H1 (cell line): ENCODE data around the gene NFKB1. TPM values are rescaled to one million over a fixed set of nuclear protein-coding genes. Genes with fewer than 3 reads are reported as not detected.

Experiments
- CTCF ChIA-PET: fragments of 300-600 bp; sonication (Branson Sonifier 250); formaldehyde crosslinking; loops from one replicate; lab custom pipeline; 2021; ENCODE audit not compliant: partially characterized antibody; lab: Charles Lee
- POLR2A ChIA-PET: fragments of 300-600 bp; sonication (Branson Sonifier 250); formaldehyde crosslinking; loops from one replicate; lab custom pipeline; 2021; ENCODE audit warnings: inconsistent platforms; ENCODE audit not compliant: partially characterized antibody; lab: Charles Lee
- DNase-seq, 2 experiments: peaks; one replicate each; pipeline versions ENCODE4 v3.0.0 to v3.0.0-alpha.2; 2010 to 2022; ENCODE audit warnings: low spot score in 2 of 2, low read depth in 1 of 2, mixed read lengths in 1 of 2
- FAIRE-seq: peaks from 2 replicates; lab custom pipeline; 2011; peaks lifted over from hg19 to GRCh38; lab: Jason Lieb, UNC
- H2AFZ ChIP-seq: 2 replicates; pipeline ENCODE4 v1.8.1; 2012; ENCODE audit warnings: low read length, inconsistent platforms
- H2AK5ac ChIP-seq: 2 replicates; pipeline ENCODE4 v1.6.1; 2013; ENCODE audit warnings: low read depth, low read length
- H2BK120ac ChIP-seq: replicated peaks from 2 replicates; pipeline ENCODE3; 2013; ENCODE audit warnings: low read depth, low read length, inconsistent platforms
- H2BK12ac ChIP-seq: 2 replicates; pipeline ENCODE4 v1.6.1; 2013; ENCODE audit warnings: low read depth, low read length
- H2BK15ac ChIP-seq: 2 replicates; pipeline ENCODE4 v1.6.1; 2013; ENCODE audit warnings: low read length
- H2BK20ac ChIP-seq: 2 replicates; pipeline ENCODE4 v1.6.1; 2013; ENCODE audit warnings: low read length
- H2BK5ac ChIP-seq: 2 replicates; pipeline ENCODE4 v1.6.1; 2013; ENCODE audit warnings: low read depth, low read length
- H3K14ac ChIP-seq: 2 replicates; pipeline ENCODE4 v1.6.1; 2013; ENCODE audit warnings: inconsistent platforms; ENCODE audit not compliant: insufficient read length
- H3K18ac ChIP-seq: 2 replicates; pipeline ENCODE4 v1.6.1; 2013; ENCODE audit warnings: low read length; ENCODE audit errors: extremely low read depth
- H3K23ac ChIP-seq: 2 replicates; pipeline ENCODE4 v1.6.1; 2013; ENCODE audit warnings: inconsistent platforms; ENCODE audit not compliant: insufficient read length
- H3K23me2 ChIP-seq: 2 replicates; pipeline ENCODE4 v1.6.1; 2013; ENCODE audit warnings: low read depth, low read length
- H3K27ac ChIP-seq: 2 replicates; pipeline ENCODE4 v1.6.1; 2011; ENCODE audit warnings: low read depth, low read length, inconsistent platforms
- H3K27me3 ChIP-seq, 4 experiments: replicated peaks in 1 of 4; 1 replicate in 1 of 4; 2 replicates in 3 of 4; pipeline versions ENCODE4 v1.6.1 to v1.8.1; 2011 to 2013; ENCODE audit warnings: low read length in 3 of 4, mild to moderate bottlenecking in 3 of 4, inconsistent platforms in 2 of 4, mixed read lengths in 2 of 4, moderate library complexity in 1 of 4; ENCODE audit not compliant: control insufficient read depth in 3 of 4, insufficient read depth in 3 of 4; ENCODE audit errors: extremely low read depth in 1 of 4
- H3K36me3 ChIP-seq, 4 experiments: 2 replicates each; pipeline versions ENCODE4 v1.6.1 to v1.8.1; 2011 to 2013; ENCODE audit warnings: mild to moderate bottlenecking in 4 of 4, low read length in 3 of 4, moderate library complexity in 2 of 4, control low read depth in 1 of 4, inconsistent platforms in 1 of 4; ENCODE audit not compliant: insufficient read depth in 4 of 4, control insufficient read depth in 2 of 4
- H3K4ac ChIP-seq: replicated peaks from 2 replicates; pipeline ENCODE3; 2013; ENCODE audit warnings: low read length, low read depth, mixed read lengths, inconsistent platforms; ENCODE audit not compliant: insufficient read length
- H3K4me1 ChIP-seq, 4 experiments: replicated peaks in 1 of 4; 1 replicate in 1 of 4; 2 replicates in 3 of 4; pipeline versions ENCODE4 v1.6.1 to v1.8.1; 2011 to 2013; ENCODE audit warnings: low read length in 3 of 4, inconsistent platforms in 2 of 4, mixed read lengths in 1 of 4; ENCODE audit not compliant: insufficient read depth in 4 of 4, control insufficient read depth in 3 of 4
- H3K4me2 ChIP-seq, 2 experiments: 2 replicates each; pipeline versions ENCODE4 v1.6.1 to v1.8.1; 2011 to 2013; ENCODE audit warnings: low read depth in 2 of 2, low read length in 2 of 2, control low read depth in 1 of 2, inconsistent platforms in 1 of 2, mild to moderate bottlenecking in 1 of 2; ENCODE audit not compliant: insufficient read depth in 1 of 2
- H3K4me3 ChIP-seq, 4 experiments: fragments of 200-600, 300-600 bp in 1 of 4; sonication (generic), shearing (Covaris generic), sonication (Bioruptor Twin) in 1 of 4; 2 replicates each; pipeline versions ENCODE4 v1.5.1 to v1.8.1; 2011 to 2016; ENCODE audit warnings: low read length in 4 of 4, low read depth in 3 of 4, control low read depth in 2 of 4, inconsistent platforms in 2 of 4, mild to moderate bottlenecking in 2 of 4, mixed read lengths in 1 of 4, moderate library complexity in 1 of 4; ENCODE audit not compliant: insufficient read depth in 2 of 4; ENCODE audit errors: extremely low read depth in 1 of 4
- H3K56ac ChIP-seq: replicated peaks from 2 replicates; pipeline ENCODE3; 2013; ENCODE audit warnings: low read depth, mild to moderate bottlenecking, mixed read lengths, low read length, inconsistent platforms; ENCODE audit not compliant: insufficient read length
- H3K79me1 ChIP-seq: 2 replicates; pipeline ENCODE4 v1.6.1; 2013; ENCODE audit warnings: low read depth, low read length, control low read depth
- H3K79me2 ChIP-seq, 2 experiments: 2 replicates each; pipeline versions ENCODE4 v1.6.1 to v1.8.1; 2012 to 2013; ENCODE audit warnings: low read length in 2 of 2, mild to moderate bottlenecking in 2 of 2, inconsistent platforms in 1 of 2; ENCODE audit not compliant: insufficient read depth in 2 of 2, control insufficient read depth in 1 of 2
- H3K9ac ChIP-seq, 4 experiments: replicated peaks in 1 of 4; 1 replicate in 1 of 4; 2 replicates in 3 of 4; pipeline versions ENCODE4 v1.6.1 to v1.8.1; 2011 to 2013; ENCODE audit warnings: low read depth in 3 of 4, low read length in 3 of 4, control low read depth in 2 of 4, mild to moderate bottlenecking in 2 of 4, moderate library complexity in 2 of 4, inconsistent platforms in 1 of 4; ENCODE audit errors: extremely low read depth in 1 of 4
- H3K9me3 ChIP-seq, 2 experiments: 2 replicates each; pipeline versions ENCODE4 v1.6.1 to v1.8.1; 2012 to 2013; ENCODE audit warnings: mild to moderate bottlenecking in 2 of 2, moderate library complexity in 2 of 2, control low read depth in 1 of 2, inconsistent platforms in 1 of 2, low read depth in 1 of 2, low read length in 1 of 2, mixed read lengths in 1 of 2; ENCODE audit not compliant: insufficient read depth in 2 of 2
- H4K20me1 ChIP-seq, 2 experiments: replicated peaks in 1 of 2; 2 replicates each; pipeline versions ENCODE3 to v1.8.1; 2011 to 2013; ENCODE audit warnings: inconsistent platforms in 2 of 2, low read length in 2 of 2, mild to moderate bottlenecking in 1 of 2; ENCODE audit not compliant: insufficient read depth in 2 of 2, control insufficient read depth in 1 of 2
- H4K5ac ChIP-seq: 2 replicates; pipeline ENCODE4 v1.6.1; 2013; ENCODE audit warnings: low read length, low read depth, mixed read lengths, inconsistent platforms; ENCODE audit not compliant: insufficient read length
- H4K8ac ChIP-seq: 2 replicates; pipeline ENCODE4 v1.8.0; 2013; ENCODE audit warnings: mild to moderate bottlenecking, moderate library complexity, low read length, inconsistent platforms; ENCODE audit not compliant: insufficient read depth; ENCODE audit errors: extremely low read depth
- H4K91ac ChIP-seq: replicated peaks from 2 replicates; pipeline ENCODE3; 2013; ENCODE audit warnings: low read length, mixed read lengths, inconsistent platforms; ENCODE audit not compliant: insufficient read length
- BCL11A ChIP-seq, 2 experiments: IDR thresholded peaks; one replicate each; pipeline ENCODE4 v1.6.1; 2011; ENCODE audit warnings: low read depth in 2 of 2, low read length in 2 of 2, mild to moderate bottlenecking in 2 of 2
- CEBPB ChIP-seq: IDR thresholded peaks from 2 replicates; pipeline ENCODE4 v1.6.1; 2012; ENCODE audit warnings: low read depth, low read length
- EGR1 ChIP-seq: IDR thresholded peaks from 2 replicates; pipeline ENCODE4 v1.6.1; 2011; ENCODE audit warnings: low read depth, low read length, borderline replicate concordance
- EP300 ChIP-seq, 2 experiments: IDR thresholded peaks; 1 replicate in 1 of 2; 2 replicates in 1 of 2; pipeline ENCODE4 v1.6.1; 2011 to 2012; ENCODE audit warnings: low read depth in 2 of 2, low read length in 2 of 2, mild to moderate bottlenecking in 2 of 2, borderline replicate concordance in 1 of 2, inconsistent platforms in 1 of 2, moderate library complexity in 1 of 2
- GABPA ChIP-seq: IDR thresholded peaks from 2 replicates; pipeline ENCODE4 v1.6.1; 2011; ENCODE audit warnings: mild to moderate bottlenecking, low read length, moderate library complexity, borderline replicate concordance; ENCODE audit not compliant: insufficient read depth
- JUND ChIP-seq: IDR thresholded peaks from 2 replicates; pipeline ENCODE4 v1.6.1; 2011; ENCODE audit warnings: mild to moderate bottlenecking, improper control_type of control experiment, low read length
- NRF1 ChIP-seq: IDR thresholded peaks from 2 replicates; pipeline ENCODE4 v1.6.1; 2011; ENCODE audit warnings: mild to moderate bottlenecking, low read depth, low read length, improper control_type of control experiment
- POU5F1 ChIP-seq: IDR thresholded peaks from 2 replicates; pipeline ENCODE4 v1.6.1; 2011; ENCODE audit warnings: low read depth, mild to moderate bottlenecking, low read length, moderate library complexity
- RFX5 ChIP-seq: IDR thresholded peaks from 2 replicates; pipeline ENCODE4 v1.6.1; 2011; ENCODE audit warnings: low read depth, low read length, improper control_type of control experiment, borderline replicate concordance
- RXRA ChIP-seq: IDR thresholded peaks from 2 replicates; pipeline ENCODE4 v1.6.1; 2011; ENCODE audit warnings: low read depth, mild to moderate bottlenecking, low read length, moderate library complexity; ENCODE audit not compliant: insufficient read depth
- SP4 ChIP-seq: IDR thresholded peaks from 2 replicates; pipeline ENCODE4 v1.6.1; 2012; ENCODE audit warnings: low read length, inconsistent platforms
- TAF1 ChIP-seq: IDR thresholded peaks from 2 replicates; pipeline ENCODE4 v1.6.1; 2011; ENCODE audit warnings: mild to moderate bottlenecking, low read depth, low read length
- TCF12 ChIP-seq: IDR thresholded peaks from 2 replicates; pipeline ENCODE4 v1.6.1; 2011; ENCODE audit warnings: low read depth, mild to moderate bottlenecking, low read length
- YY1 ChIP-seq: IDR thresholded peaks from 2 replicates; pipeline ENCODE4 v1.6.1; 2011; ENCODE audit warnings: low read depth, mild to moderate bottlenecking, low read length
- WGBS, 2 experiments: shearing (Covaris generic) in 1 of 2; methylation state at CpG; one replicate each; pipeline versions ENCODE4 v1.1.6 to v1.1.7; 2013 to 2015; ENCODE audit warnings: low lambda C conversion rate in 2 of 2, mixed read lengths in 2 of 2, inconsistent platforms in 1 of 2, low coverage in 1 of 2, missing lambda C conversion rate in 1 of 2; ENCODE audit not compliant: insufficient replicate concordance in 2 of 2, insufficient coverage in 1 of 2, insufficient read length in 1 of 2; ENCODE audit errors: extremely low coverage in 1 of 2, missing lambda C conversion rate in 1 of 2; 5-methylcytosine and 5-hydroxymethylcytosine counted together
- polyA plus RNA-seq, 7 experiments: library from polyadenylated mRNA; depleted of rRNA in 3 of 7; stranded (reverse) in 5 of 7; unstranded in 2 of 7; fragments of >200 nt in 5 of 7; fragments of 200-250 nt in 2 of 7; gene quantifications; 1 replicate in 5 of 7; 2 replicates in 1 of 7; 4 replicates in 1 of 7; pipeline versions ENCODE4 v1.2.1 to v1.2.3, GENCODE V29; 2011 to 2013; ENCODE audit warnings: missing spikeins in 2 of 7, mixed read lengths in 2 of 7
- total RNA-seq: library from RNA; stranded (reverse); fragmentation: NEBNext Ultra II Directional; extraction: Animal tissue kit (Norgen Biotek cat#: 25700); gene quantifications from 2 replicates; pipeline ENCODE4 v1.2.1, GENCODE V29; 2021
- TF ChIP-seq, protein P1 (sequence below): IDR thresholded peaks from 2 replicates; pipeline ENCODE4 v1.6.1; 2012; ENCODE audit warnings: inconsistent platforms

NFKB1 gene
- total and polyA plus RNA-seq, 2 of the 8 experiments (the other 6 are each of a cell fraction or from before 2014, with no cell fraction given), result 2.9 to 6.8 TPM

DNA sequence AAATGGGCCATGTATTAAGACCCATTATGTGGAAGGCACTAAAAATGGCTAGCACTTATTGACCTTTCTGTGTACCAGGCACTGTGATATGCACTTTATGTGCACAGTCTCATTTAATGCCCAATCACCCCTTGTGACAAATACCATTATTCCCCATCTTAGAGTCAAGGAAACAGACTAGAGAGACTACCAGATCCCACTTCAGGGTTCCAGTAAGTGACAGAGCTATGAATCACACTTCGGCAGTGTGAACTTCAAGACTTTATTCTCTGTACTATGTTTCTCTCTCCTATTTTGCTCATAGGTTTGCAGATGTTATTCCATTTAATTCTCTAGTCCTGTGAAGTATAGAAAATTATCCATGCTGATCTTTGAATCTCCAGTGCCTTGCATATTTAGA lies 107.0 kb downstream of the NFKB1 start:
- H2BK120ac ChIP-seq, result no peak overlapping the region
- no peak overlapping the region for H3K18ac ChIP-seq
- no peak for DNase-seq
- H3K27ac ChIP-seq, result no peak overlapping the region
- no peak overlapping the region for H3K4ac ChIP-seq
- no peak overlapping the region for H4K8ac ChIP-seq
- no peaks in the 10 kb centered on the region for H3K36me3 ChIP-seq
- no peaks in the 10 kb centered on the region for H3K23me2 ChIP-seq
- H3K79me2 ChIP-seq, result no peaks in the 10 kb centered on the region
- no peak overlapping the region for H3K23ac ChIP-seq
- WGBS, 2 experiments, result 95% methylated on average over 1 of the region's 1 CpG; no CpG with 5 or more reads in 1 of the 2 experiments
- POLR2A ChIA-PET, result no interaction called here
- no peak overlapping the region for H2BK15ac ChIP-seq
- H3K56ac ChIP-seq, result no peak overlapping the region
- no peak overlapping the region for H2BK12ac ChIP-seq
- H3K9ac ChIP-seq, result no peak overlapping the region
- H3K4me1 ChIP-seq, result no peaks in the 10 kb centered on the region
- H4K5ac ChIP-seq, result no peak overlapping the region
- H3K9me3 ChIP-seq, result no peaks in the 10 kb centered on the region
- no peak overlapping the region for H2BK5ac ChIP-seq
- no peak overlapping the region for H3K4me2 ChIP-seq
- H4K91ac ChIP-seq, result no peak overlapping the region
- H2AFZ ChIP-seq, result no peak overlapping the region
- H4K20me1 ChIP-seq, result no peaks in the 10 kb centered on the region
- TF ChIP-seq TAF1 (no peak), BCL11A (IDR thresholded peaks at IDR 0.05; ENCODE audit: low read depth in 2 of 2, low read length in 2 of 2) (no peak), RXRA (no peak), SP4 (no peak), CEBPB (no peak), EP300 (IDR thresholded peaks at IDR 0.05; ENCODE audit: borderline replicate concordance in 1 of 2, low read depth in 2 of 2, low read length in 2 of 2) (no peak), RFX5 (no peak), JUND (no peak), EGR1 (no peak), POU5F1 (no peak), NRF1 (no peak), GABPA (no peak), TCF12 (no peak), YY1 (no peak)
- TF ChIP-seq, protein P1, sequence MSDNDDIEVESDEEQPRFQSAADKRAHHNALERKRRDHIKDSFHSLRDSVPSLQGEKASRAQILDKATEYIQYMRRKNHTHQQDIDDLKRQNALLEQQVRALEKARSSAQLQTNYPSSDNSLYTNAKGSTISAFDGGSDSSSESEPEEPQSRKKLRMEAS, result no peak
- TF ChIP-seq, all 59 proteins: peak for 0
- no peaks in the 10 kb centered on the region for H3K79me1 ChIP-seq
- no peak overlapping the region for H3K4me3 ChIP-seq
- no peak overlapping the region for H3K14ac ChIP-seq
- FAIRE-seq, result no peak
- H3K27me3 ChIP-seq, result no peaks in the 10 kb centered on the region
- H2AK5ac ChIP-seq, result no peak overlapping the region
- CTCF ChIA-PET, result interaction anchor here (1.0 to 1.9 kb wide), 2 partner anchors 16 to 29 kb away, joined by 3 to 7 read pairs; no protein-coding TSS in a partner anchor
- H2BK20ac ChIP-seq, result no peak overlapping the region
